Lower leg skin (tissue), 4 donors: ENCODE data around the gene IFT27. TPM values are rescaled to one million over a fixed set of nuclear protein-coding genes. Genes with fewer than 3 reads are reported as not detected.
"Not testable (repeated sequence)": the region's sequence is repeated elsewhere in the genome, so short reads cannot be mapped to it uniquely, and the experiment has no call there.

Experiments used
- DNase-seq, 2 donors: peaks; one replicate each; pipeline ENCODE4 v3.0.0-alpha.2; 2019; ENCODE audit warnings: low spot score in 2 of 2
- H3K4me3 ChIP-seq: fragments of 200-600 bp; sonication (generic); 2 replicates; pipeline ENCODE4 v1.5.1; 2017; ENCODE audit warnings: mild to moderate bottlenecking, low read depth; ENCODE audit not compliant: poor library complexity, severe bottlenecking
- CTCF ChIP-seq, 3 donors: fragments of 450-650 bp; IDR thresholded peaks; one replicate each; pipeline ENCODE4 v1.5.1; 2016; ENCODE audit warnings: antibody characterized with exemption in 3 of 3, mild to moderate bottlenecking in 3 of 3, moderate library complexity in 2 of 3
- POLR2A ChIP-seq, 2 donors: fragments of 450-650 bp; IDR thresholded peaks; one replicate each; pipeline ENCODE4 v1.6.1; 2016 to 2017; ENCODE audit warnings: antibody characterized with exemption in 2 of 2, mild to moderate bottlenecking in 1 of 2, moderate library complexity in 1 of 2
- WGBS, 2 donors: methylation state at CpG; one replicate each; pipeline ENCODE4 v1.1.5; 2018; 5-methylcytosine and 5-hydroxymethylcytosine counted together
- intact Hi-C: fragments of 100-400 bp; cut with DNase I; formaldehyde crosslinking; loops from one replicate; pipeline ENCODE4 v1.15.0; 2023; ENCODE audit warnings: low total_unique reads
- total RNA-seq, 4 donors: library from RNA; depleted of rRNA; stranded (reverse); fragments of >200 nt; gene quantifications; one replicate each; pipeline ENCODE4 v1.1.0, GENCODE V29; 2016

Gene IFT27
- total RNA-seq, 4 donors from 2014 or later, result 4.3 to 9.3 (median 8.7) TPM

GRCh38 chr22:36734171-36735058 is 41.5 kb downstream of the IFT27 start:
- TF ChIP-seq POLR2A (IDR thresholded peaks at IDR 0.05) (no peak), CTCF (IDR thresholded peaks at IDR 0.05) (no peak)
- 55 to 56% methylated on average over 10 of the region's 10 CpGs for WGBS, 2 donors
- intact Hi-C loops, result no loop called here
- peak in 1 of 2 donors; percentile 75 for DNase-seq
- no peak overlapping the region for H3K4me3 ChIP-seq

GRCh38 chr22:36733271-36733670 is 42.6 kb downstream of the IFT27 start:
- no peak for TF ChIP-seq POLR2A (IDR thresholded peaks at IDR 0.05)
- TF ChIP-seq CTCF (IDR thresholded peaks at IDR 0.05), result no peak
- peak in 1 of 2 donors; percentile 40 for DNase-seq
- WGBS, 2 donors, result 78 to 82% methylated on average over 3 of the region's 3 CpGs

GRCh38 chr22:36732609-36733008 is 43.3 kb downstream of the IFT27 start:
- intact Hi-C loops, result no loop called here
- 60 to 65% methylated on average over 1 of the region's 1 CpG for whole genome bisulfite sequencing, 2 donors
- DNase-seq, result peak in 1 of 2 donors; percentile 53
- no peak overlapping the region for H3K4me3 ChIP-seq
- TF ChIP-seq CTCF (IDR thresholded peaks at IDR 0.05) (no peak), POLR2A (IDR thresholded peaks at IDR 0.05) (no peak)

More at GRCh38 chr22:36733271-36733670, 42.6 kb downstream of the IFT27 start:
- intact Hi-C loops, result no loop called here
- no peak overlapping the region for H3K4me3 ChIP-seq

GRCh38 chr22:36731916-36732315 is 44.0 kb downstream of the IFT27 start:
- H3K4me3 ChIP-seq, result no peak overlapping the region
- intact Hi-C loops, result no loop called here
- 77 to 88% methylated on average over 5 of the region's 5 CpGs for WGBS, 2 donors
- DNase-seq, result peak in 1 of 2 donors; percentile 40
- TF ChIP-seq CTCF (IDR thresholded peaks at IDR 0.05) (no peak), POLR2A (IDR thresholded peaks at IDR 0.05) (no peak)

- DNase-seq, H3K4me3 ChIP-seq, intact Hi-C loops: not testable (repeated sequence)
- WGBS, 2 donors, result 86 to 88% methylated on average over 6 of the region's 6 CpGs
Measured at GRCh38 chr22:36731321-36731720, 44.6 kb downstream of the IFT27 start.

- H3K4me3 ChIP-seq, result no peak overlapping the region
- DNase-seq, result peak in 1 of 2 donors; percentile 60
- intact Hi-C loops, result no loop called here
- WGBS, 2 donors, result 78 to 81% methylated on average over 19 of the region's 19 CpGs
- TF ChIP-seq POLR2A (IDR thresholded peaks at IDR 0.05) (no peak), CTCF (IDR thresholded peaks at IDR 0.05) (no peak)
Measured at GRCh38 chr22:36730176-36730858, 45.6 kb downstream of the IFT27 start.
